SW 1271 (cell line): ENCODE data around the gene TENM4.

Experiments
- DNase-seq, 2 experiments: peaks; one replicate each; lab custom pipeline; 2025; lab: John Stamatoyannopoulos, UW

The TENM4 gene

GRCh38 chr11:78698612-78699011, 742.2 kb downstream of the TENM4 start:
- no peak for DNase-seq

DNA sequence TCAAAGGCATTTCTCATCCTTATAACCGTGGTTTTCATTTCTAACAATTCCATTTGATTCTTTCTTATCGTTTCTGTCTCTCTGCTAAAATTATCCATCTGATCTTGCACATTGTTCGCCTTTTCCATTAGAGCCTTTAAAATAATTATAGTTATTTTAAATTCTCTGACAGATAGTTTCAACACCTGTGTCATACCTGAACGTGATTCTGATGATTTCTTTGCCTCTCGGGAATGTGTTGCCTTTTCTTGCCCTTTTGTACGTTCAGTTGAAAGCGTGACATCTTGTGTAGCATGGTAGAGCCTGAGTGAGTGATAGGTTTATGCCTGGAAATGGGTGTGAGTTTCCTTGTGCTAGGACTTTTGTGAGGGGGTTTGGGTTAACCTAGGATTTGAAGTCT, 744.7 kb downstream of the TENM4 start:
- DNase-seq: no peak

DNA sequence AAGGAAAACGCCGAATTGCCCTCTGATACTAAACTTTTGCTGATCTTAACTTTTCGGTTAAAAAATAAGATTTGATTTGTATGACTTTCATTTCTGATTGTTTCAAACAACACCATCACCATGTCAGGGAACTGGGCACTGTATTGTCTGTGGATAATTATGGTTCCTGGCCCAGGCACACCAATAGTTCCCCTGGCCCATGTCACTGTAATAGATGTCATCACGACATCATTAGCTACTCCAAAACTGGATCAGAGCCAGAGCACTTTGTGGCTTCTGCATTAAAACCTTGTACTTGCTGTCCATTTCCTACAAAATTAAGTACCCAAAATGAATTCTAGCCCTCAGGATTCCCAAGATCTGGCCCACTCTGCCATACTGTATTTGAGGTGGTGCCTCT, 746.7 kb downstream of the TENM4 start:
- DNase-seq: no peak

- no peak for DNase-seq
Observed at GRCh38 chr11:78691215-78691614, 749.6 kb downstream of the TENM4 start.

- no peak for DNase-seq
Observed at GRCh38 chr11:78690352-78690987, 750.4 kb downstream of the TENM4 start.

DNA sequence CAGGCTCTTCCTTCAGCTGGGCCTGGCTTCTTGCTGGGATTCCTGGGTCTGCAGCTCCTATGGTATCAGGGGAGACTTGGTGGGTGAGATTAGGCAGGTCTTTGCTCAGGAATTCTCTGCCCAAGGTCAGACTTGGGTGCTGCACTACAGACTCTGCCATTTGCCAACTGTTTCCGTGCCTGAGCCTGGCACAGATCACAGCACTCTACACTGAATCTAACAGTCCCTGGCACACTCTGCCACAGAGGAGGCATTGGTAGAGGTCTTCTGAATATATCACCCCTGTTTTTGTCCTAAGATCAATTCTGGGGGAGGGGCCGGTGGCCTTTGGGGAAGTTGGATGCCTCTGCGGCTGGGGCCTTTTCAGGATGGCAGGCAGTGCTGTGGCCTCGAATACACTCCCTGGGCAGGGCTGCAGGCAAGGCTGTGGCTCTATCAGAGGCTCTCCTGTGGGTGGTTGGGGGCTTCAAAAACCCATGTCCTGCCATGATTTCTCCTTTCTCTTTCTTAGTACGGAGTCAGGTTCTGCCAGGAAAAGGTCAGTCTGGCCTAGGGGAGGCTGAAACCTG, 751.2 kb downstream of the TENM4 start:
- DNase-seq: no peak

- DNase-seq: no peak
Observed at GRCh38 chr11:78689101-78689500, 751.7 kb downstream of the TENM4 start.

GRCh38 chr11:78688460-78688859, 752.4 kb downstream of the TENM4 start:
- DNase-seq: no peak

- no peak for DNase-seq
Observed at GRCh38 chr11:78685156-78685555, 755.7 kb downstream of the TENM4 start.

DNA sequence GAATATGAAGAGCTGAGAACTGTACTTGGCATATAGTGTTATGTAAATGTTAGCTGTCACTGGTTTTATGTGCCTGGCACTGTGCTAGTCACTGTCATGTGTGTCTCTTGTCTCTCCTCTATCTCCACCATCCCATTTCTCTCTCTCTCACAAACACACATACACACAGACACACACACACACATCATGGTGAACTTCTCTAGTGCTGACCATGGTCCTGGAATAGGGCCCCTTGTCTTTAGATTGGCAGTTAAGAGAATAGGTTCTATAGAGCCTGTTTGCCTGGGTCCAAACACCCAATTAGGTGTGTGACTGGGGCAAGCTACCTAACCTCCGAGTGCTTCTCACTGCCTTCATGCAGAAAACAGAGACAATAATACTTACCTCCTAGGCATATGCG, 756.5 kb downstream of the TENM4 start:
- no peak for DNase-seq

- DNase-seq: no peak
Observed at GRCh38 chr11:78683774-78684173, 757.1 kb downstream of the TENM4 start.

- DNase-seq: no peak
Observed at GRCh38 chr11:78676026-78676557, 764.7 kb downstream of the TENM4 start.

DNA sequence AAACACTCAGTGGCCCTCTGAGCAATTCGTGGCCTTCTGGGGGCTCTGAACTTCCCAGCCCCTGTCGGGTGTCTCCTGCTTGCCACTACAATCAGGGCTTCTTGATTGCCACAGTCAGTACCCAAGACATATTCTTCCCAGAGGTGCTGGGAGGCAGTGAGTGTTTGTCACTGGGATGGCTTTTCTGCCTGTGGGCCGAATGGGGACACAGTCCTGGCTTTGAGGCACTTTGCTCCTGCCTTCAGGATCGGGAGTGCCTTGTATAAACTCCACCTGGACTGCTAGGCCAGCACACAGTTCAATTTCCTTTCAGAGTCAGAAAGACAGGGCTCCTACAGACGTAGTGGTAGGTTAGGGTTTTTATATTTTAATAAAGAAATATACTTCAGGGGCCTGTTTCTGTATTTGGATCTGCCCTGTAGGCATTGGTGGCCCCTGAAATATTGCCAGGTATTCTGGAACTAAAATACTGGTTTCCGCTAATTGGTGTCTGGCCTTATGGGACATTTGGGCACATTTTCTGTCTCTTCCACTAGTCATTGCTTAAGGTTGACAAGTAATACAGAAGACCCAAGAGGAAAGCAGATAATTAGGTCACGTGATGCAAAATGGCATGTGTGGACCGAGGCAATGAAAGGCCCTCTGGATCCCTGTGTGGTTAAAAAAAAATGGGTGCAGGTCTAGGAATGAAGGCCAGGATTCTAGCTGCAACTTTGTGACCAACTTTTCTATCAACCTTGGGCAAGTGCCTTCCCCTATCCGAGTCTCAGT, 767.8 kb downstream of the TENM4 start:
- DNase-seq: no peak

- no peak for DNase-seq
Observed at GRCh38 chr11:78669249-78669648, 771.6 kb downstream of the TENM4 start.

GRCh38 chr11:78667461-78667860, 773.4 kb downstream of the TENM4 start:
- DNase-seq: no peak

- no peak for DNase-seq
Observed at GRCh38 chr11:78666675-78667160, 774.1 kb downstream of the TENM4 start.

GRCh38 chr11:78664636-78665035, 776.2 kb downstream of the TENM4 start:
- no peak for DNase-seq

DNA sequence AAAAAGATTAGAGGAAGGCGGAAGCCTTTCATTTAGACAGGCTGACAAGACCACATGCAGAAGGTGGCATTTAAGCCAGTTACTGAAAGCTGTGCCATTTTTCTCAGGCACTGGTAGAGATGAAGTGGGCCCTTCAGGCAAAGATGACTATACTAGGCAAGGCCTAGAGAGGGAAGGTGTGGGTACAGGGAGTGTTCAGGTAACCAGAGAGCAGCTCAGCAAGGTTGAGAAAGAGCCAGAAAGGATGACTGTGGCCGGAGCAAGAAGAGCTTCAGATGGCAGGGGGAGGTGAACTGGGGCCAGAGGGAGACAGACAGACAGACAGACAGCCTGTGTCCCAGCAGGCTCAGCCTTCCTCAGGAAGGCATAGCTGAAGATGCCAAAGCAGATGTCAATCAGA, 778.0 kb downstream of the TENM4 start:
- DNase-seq: no peak

- no peak for DNase-seq
Observed at GRCh38 chr11:78660471-78660870, 780.4 kb downstream of the TENM4 start.

DNA sequence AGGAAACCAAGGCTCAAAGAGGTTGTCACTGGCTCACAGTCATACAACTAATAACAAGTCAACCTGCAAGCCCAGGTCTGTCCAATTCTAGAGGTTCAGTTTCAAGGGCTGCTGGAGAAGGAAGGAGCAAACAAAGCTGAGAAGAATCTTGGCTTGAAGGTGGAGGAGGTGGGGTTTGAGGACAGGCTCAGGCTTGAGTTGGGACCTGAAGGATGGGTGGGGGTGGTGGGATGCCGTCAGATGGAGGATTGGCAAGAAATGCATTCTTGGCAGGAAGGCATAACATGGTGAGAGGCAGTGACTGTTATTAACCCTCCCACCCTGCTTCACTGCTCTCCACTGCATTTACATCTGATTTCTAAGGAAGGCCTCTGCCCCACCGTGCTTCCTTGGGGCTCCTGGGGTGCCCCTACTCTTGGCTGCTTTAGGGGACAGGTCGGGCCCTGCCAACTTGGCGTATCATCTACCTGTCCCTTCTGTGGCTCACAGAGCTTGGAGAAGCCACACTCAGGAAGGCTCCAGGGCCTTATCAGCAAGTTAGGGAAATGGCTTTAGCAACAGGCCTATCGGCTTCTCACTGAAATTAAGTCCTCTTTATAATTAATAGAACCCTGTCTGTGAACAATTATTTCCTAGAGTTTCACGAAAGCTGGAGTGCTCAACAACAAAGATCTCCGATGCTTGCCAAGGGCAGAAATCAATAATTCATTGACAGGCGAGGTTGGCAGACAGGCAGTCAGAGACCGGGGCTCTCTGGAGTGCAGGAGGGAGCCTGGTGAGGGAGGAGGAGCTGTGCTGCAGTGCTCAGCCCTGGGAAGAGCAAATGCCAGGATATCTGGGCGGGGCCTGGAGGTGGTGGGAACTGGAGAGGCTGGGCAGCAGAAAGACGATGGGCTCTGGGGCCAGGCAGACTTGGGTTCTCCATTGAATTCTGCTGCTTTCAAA, 781.2 kb downstream of the TENM4 start:
- DNase-seq: no peak

GRCh38 chr11:78657968-78658839, 782.6 kb downstream of the TENM4 start:
- no peak for DNase-seq
